Fibroblast of mammary gland (primary cell): Measurements from ENCODE around the gene KRT76.

Experiments
- DNase-seq: peaks from one replicate; pipeline ENCODE4 v3.0.0-alpha.2; 2010; ENCODE audit warnings: low read depth
- H3K4me3 ChIP-seq: 2 replicates; pipeline ENCODE4 v1.5.1; 2011; ENCODE audit warnings: low read depth, mild to moderate bottlenecking, low read length, moderate library complexity; ENCODE audit not compliant: control insufficient read depth
- CTCF ChIP-seq: conservative IDR thresholded peaks from 2 replicates; pipeline ENCODE4 v1.5.1; 2011; ENCODE audit warnings: low read depth, low read length, inconsistent platforms; ENCODE audit not compliant: control insufficient read depth, insufficient read depth

KRT76 gene

GRCh38 chr12:52727037-52727436 lies 50.1 kb downstream of the KRT76 start:
- H3K4me3 ChIP-seq, result no peak overlapping the region
- TF ChIP-seq CTCF, result no peak
- no peak for DNase-seq

- DNase-seq, result no peak
- H3K4me3 ChIP-seq, result no peak overlapping the region
- TF ChIP-seq CTCF, result no peak
These were observed 50.7 kb downstream of the KRT76 start for GRCh38 chr12:52726451-52726850.

- no peak for TF ChIP-seq CTCF
- DNase-seq, result no peak
- no peak overlapping the region for H3K4me3 ChIP-seq
These were observed 52.8 kb downstream of the KRT76 start for GRCh38 chr12:52724384-52724783.

- no peak for DNase-seq
- no peak overlapping the region for H3K4me3 ChIP-seq
- no peak for TF ChIP-seq CTCF
These were observed 54.5 kb downstream of the KRT76 start for GRCh38 chr12:52722680-52723079.

- TF ChIP-seq CTCF, result no peak
- no peak overlapping the region for H3K4me3 ChIP-seq
- no peak for DNase-seq
These were observed 55.2 kb downstream of the KRT76 start for GRCh38 chr12:52721838-52722470.

GRCh38 chr12:52720365-52720886 lies 56.7 kb downstream of the KRT76 start:
- no peak overlapping the region for H3K4me3 ChIP-seq
- DNase-seq, result peak; percentile 6
- TF ChIP-seq CTCF, result no peak
